ENCODE results near the gene LRR1.
"Not testable (repeated sequence)": the region's sequence is repeated elsewhere in the genome, so short reads cannot be mapped to it uniquely, and the experiment has no call there.

Gene LRR1
- 11.8 to 15.7 (median 14.2) reads per million in 4 experiments for total RNA-seq

GRCh38 chr14:49598485-49599300, at the start of gene LRR1:
LRR1 (plus strand) TSS chr14:49598940; CDS start chr14:49599021, 81 bp downstream.
- peak; percentile 78 for DNase-seq

GRCh38 chr14:49549446-49549845, 49.3 kb upstream of the LRR1 start:
- DNase-seq, result no peak

- DNase-seq, result no peak
Measured at GRCh38 chr14:49549881-49550280, 48.9 kb upstream of the LRR1 start.

- no peak for DNase-seq
Measured at GRCh38 chr14:49550286-49551184, 48.2 kb upstream of the LRR1 start.

- DNase-seq, result no peak
Measured at GRCh38 chr14:49551569-49551968, 47.2 kb upstream of the LRR1 start.

- DNase-seq, result no peak
Measured at GRCh38 chr14:49553106-49553505, 45.6 kb upstream of the LRR1 start.

GRCh38 chr14:49553892-49554291, 44.8 kb upstream of the LRR1 start:
- no peak for DNase-seq

GRCh38 chr14:49559979-49560768, 38.6 kb upstream of the LRR1 start:
- no peak for DNase-seq

- DNase-seq, result no peak
Measured at GRCh38 chr14:49566714-49567113, 32.0 kb upstream of the LRR1 start.

- DNase-seq, result no peak
Measured at GRCh38 chr14:49569281-49569680, 29.5 kb upstream of the LRR1 start.

- no peak for DNase-seq
Measured at GRCh38 chr14:49574038-49574437, 24.7 kb upstream of the LRR1 start.

- no peak for DNase-seq
Measured at GRCh38 chr14:49578141-49578540, 20.6 kb upstream of the LRR1 start.

- no peak for DNase-seq
Measured at GRCh38 chr14:49579841-49580240, 18.9 kb upstream of the LRR1 start.

GRCh38 chr14:49581209-49582112, 17.3 kb upstream of the LRR1 start:
- DNase-seq, result no peak

- no peak for DNase-seq
Measured at GRCh38 chr14:49582113-49582977, 16.4 kb upstream of the LRR1 start.

GRCh38 chr14:49583629-49584028, 15.1 kb upstream of the LRR1 start:
- no peak for DNase-seq

GRCh38 chr14:49584058-49584457, 14.7 kb upstream of the LRR1 start:
- DNase-seq, result no peak

GRCh38 chr14:49584981-49585640, 13.6 kb upstream of the LRR1 start:
- DNase-seq, result not testable (repeated sequence)

GRCh38 chr14:49585803-49586672, 12.7 kb upstream of the LRR1 start, which contains the start of gene RPS29:
RPS29 (minus strand) TSS chr14:49586380; CDS start chr14:49586346, 34 bp downstream.
- peak; percentile 97 for DNase-seq

All from effector CD8-positive, alpha-beta T cell (primary cell).